GM21423 (cell line): ENCODE data around the gene USP10.
"Not testable (repeated sequence)": the region's sequence is repeated elsewhere in the genome, so short reads cannot be mapped to it uniquely, and the experiment has no call there.

Experiments used
- ATAC-seq: cut with Tn5 transposase; IDR thresholded peaks from one replicate; pipeline ENCODE4 v1.9.1; 2021; ENCODE audit warnings: mild to moderate bottlenecking, moderate library complexity; ENCODE audit not compliant: unreplicated experiment

Gene USP10

GRCh38 chr16:84692451-84693214 is 7.2 kb upstream of the USP10 start:
- no peak for ATAC-seq

GRCh38 chr16:84693869-84694268 is 5.9 kb upstream of the USP10 start:
- ATAC-seq: not testable (repeated sequence)

- ATAC-seq: no peak
These were observed 4.8 kb upstream of the USP10 start for GRCh38 chr16:84694980-84695379.

- ATAC-seq: no peak
These were observed 571 bp upstream of the USP10 start for GRCh38 chr16:84699147-84699711.

- peak; percentile 23 for ATAC-seq
These were observed 873 bp downstream of the USP10 start for GRCh38 chr16:84700446-84701300.

- ATAC-seq: no peak
These were observed 3.9 kb downstream of the USP10 start for GRCh38 chr16:84703681-84704080.

- no peak for ATAC-seq
These were observed 4.5 kb downstream of the USP10 start for GRCh38 chr16:84704253-84704652.

GRCh38 chr16:84706856-84707255 is 7.1 kb downstream of the USP10 start:
- ATAC-seq: no peak

- ATAC-seq: no peak
These were observed 9.8 kb downstream of the USP10 start for GRCh38 chr16:84709609-84710008.

GRCh38 chr16:84710686-84711085 is 10.9 kb downstream of the USP10 start:
- ATAC-seq: no peak

GRCh38 chr16:84712138-84712671 is 12.4 kb downstream of the USP10 start:
- ATAC-seq: no peak

- ATAC-seq: no peak
These were observed 13.3 kb downstream of the USP10 start for GRCh38 chr16:84712801-84713775.

GRCh38 chr16:84714028-84714427 is 14.2 kb downstream of the USP10 start:
- ATAC-seq: no peak

GRCh38 chr16:84715424-84715823 is 15.6 kb downstream of the USP10 start:
- ATAC-seq: no peak

GRCh38 chr16:84715854-84716253 is 16.1 kb downstream of the USP10 start:
- ATAC-seq: no peak

GRCh38 chr16:84716740-84717139 is 16.9 kb downstream of the USP10 start:
- ATAC-seq: no peak

GRCh38 chr16:84717484-84717883 is 17.7 kb downstream of the USP10 start:
- no peak for ATAC-seq

- no peak for ATAC-seq
These were observed 20.4 kb downstream of the USP10 start for GRCh38 chr16:84720177-84720579.

GRCh38 chr16:84722068-84722467 is 22.3 kb downstream of the USP10 start:
- no peak for ATAC-seq

- no peak for ATAC-seq
These were observed 24.1 kb downstream of the USP10 start for GRCh38 chr16:84723906-84724305.
